HEK293T (cell line): Measurements from ENCODE around the gene RNF130.

Experiments
- BHLHE40 ChIP-seq: fragments of 450-650 bp; IDR thresholded peaks from 2 replicates; pipeline ENCODE4 v1.6.1; 2016; ENCODE audit warnings: mild to moderate bottlenecking, moderate library complexity, borderline replicate concordance
- ELF4 ChIP-seq: fragments of 450-650 bp; IDR thresholded peaks from 2 replicates; pipeline ENCODE4 v1.6.1; 2017; ENCODE audit warnings: antibody characterized with exemption
- FOXA1 ChIP-seq: fragments of 450-650 bp; IDR thresholded peaks from 2 replicates; pipeline ENCODE4 v1.6.1; 2016; ENCODE audit warnings: mild to moderate bottlenecking
- FOXK2 ChIP-seq: fragments of 450-650 bp; IDR thresholded peaks from 2 replicates; pipeline ENCODE4 v1.6.1; 2016; ENCODE audit warnings: mild to moderate bottlenecking
- FOXM1 ChIP-seq: fragments of 450-650 bp; IDR thresholded peaks from 2 replicates; pipeline ENCODE4 v1.6.1; 2017; ENCODE audit warnings: mild to moderate bottlenecking, borderline replicate concordance
- HDGF ChIP-seq: fragments of 450-650 bp; IDR thresholded peaks from 2 replicates; pipeline ENCODE4 v1.6.1; 2017; ENCODE audit warnings: antibody characterized with exemption, borderline replicate concordance
- LEF1 ChIP-seq: fragments of 450-650 bp; IDR thresholded peaks from 2 replicates; pipeline ENCODE4 v1.6.1; 2017; ENCODE audit warnings: mild to moderate bottlenecking, borderline replicate concordance
- SP1 ChIP-seq: fragments of 450-650 bp; IDR thresholded peaks from 2 replicates; pipeline ENCODE4 v1.6.1; 2017
- SUZ12 ChIP-seq: fragments of 450-650 bp; IDR thresholded peaks from 2 replicates; pipeline ENCODE4 v1.6.1; 2016; ENCODE audit warnings: mild to moderate bottlenecking

DNA sequence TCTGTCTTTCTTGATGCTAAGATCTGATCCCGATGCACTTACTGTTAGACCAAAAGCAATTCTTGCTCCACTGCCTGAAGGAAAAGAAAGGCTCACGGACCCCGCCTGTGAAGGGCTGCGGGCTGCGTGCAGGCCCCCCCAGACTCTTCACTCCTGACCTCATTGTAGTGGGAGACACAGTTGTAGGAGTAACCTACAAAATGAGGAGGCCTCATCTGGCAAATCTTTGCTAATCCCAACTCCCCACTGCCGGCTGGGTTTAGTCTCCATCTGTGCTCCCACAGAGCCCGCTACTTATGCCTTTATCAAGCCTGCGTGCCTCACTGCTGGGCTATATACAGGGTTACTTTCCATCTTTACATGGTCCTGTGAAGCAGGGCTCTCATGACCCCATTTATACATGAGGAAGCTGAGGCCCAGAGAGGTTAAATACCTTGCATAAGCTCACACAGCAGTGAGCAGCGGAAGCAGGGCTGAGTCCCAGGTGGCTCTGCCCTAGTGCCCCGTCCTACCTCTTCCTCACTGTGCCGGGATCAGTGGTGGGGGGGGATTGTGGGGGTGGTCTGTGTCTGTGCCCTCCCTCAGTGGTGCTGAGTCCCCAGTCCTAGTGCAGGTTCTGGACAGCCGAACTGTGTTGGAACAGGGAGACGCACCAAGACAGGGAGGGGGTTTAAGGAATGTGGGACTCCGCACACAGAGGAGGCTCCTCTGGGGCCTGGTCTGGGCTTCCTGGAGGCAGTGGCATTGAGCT is 43.9 kb upstream of the RNF130 start:
- TF ChIP-seq LEF1, result no peak
- no peak for TF ChIP-seq FOXA1
- TF ChIP-seq HDGF, result no peak
- no peak for TF ChIP-seq ELF4
- no peak for TF ChIP-seq SUZ12
- no peak for TF ChIP-seq FOXK2
- no peak for TF ChIP-seq BHLHE40
- TF ChIP-seq SP1, result no peak
- TF ChIP-seq FOXM1, result no peak
